GM08714 (cell line): Measurements from ENCODE around the gene SHROOM3.

Source experiments
- H3K4me3 ChIP-seq: fragments of 200-500 bp; sonication (Bioruptor generic); 2 replicates; pipeline ENCODE4 v1.5.1; 2014; ENCODE audit warnings: mild to moderate bottlenecking, low read length, inconsistent platforms
- ZNF274 ChIP-seq: IDR thresholded peaks from 2 replicates; pipeline ENCODE4 v1.6.1; 2012; ENCODE audit warnings: mild to moderate bottlenecking, low read depth, low read length

The SHROOM3 gene

DNA sequence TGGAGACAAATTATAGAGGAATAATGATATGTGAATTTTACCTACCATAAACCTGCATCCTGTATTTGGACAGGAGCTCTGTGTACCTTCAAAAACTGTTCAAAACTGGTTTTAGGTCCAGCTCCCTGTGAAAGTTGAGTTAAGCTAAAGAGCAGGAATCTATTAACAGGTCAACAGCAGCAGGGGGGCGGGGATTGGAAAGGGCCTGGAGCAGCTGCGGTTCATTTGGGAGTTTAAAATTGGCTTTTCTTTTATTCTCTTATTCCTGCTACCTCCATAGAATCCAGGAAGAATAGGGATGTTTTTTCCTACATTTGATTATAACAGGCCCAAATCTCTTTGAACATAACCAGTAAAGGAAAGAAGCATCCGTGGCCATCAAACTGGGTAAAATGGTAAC, 23.8 kb downstream of the SHROOM3 start:
- no peak overlapping the region for H3K4me3 ChIP-seq
- TF ChIP-seq ZNF274 = no peak

DNA sequence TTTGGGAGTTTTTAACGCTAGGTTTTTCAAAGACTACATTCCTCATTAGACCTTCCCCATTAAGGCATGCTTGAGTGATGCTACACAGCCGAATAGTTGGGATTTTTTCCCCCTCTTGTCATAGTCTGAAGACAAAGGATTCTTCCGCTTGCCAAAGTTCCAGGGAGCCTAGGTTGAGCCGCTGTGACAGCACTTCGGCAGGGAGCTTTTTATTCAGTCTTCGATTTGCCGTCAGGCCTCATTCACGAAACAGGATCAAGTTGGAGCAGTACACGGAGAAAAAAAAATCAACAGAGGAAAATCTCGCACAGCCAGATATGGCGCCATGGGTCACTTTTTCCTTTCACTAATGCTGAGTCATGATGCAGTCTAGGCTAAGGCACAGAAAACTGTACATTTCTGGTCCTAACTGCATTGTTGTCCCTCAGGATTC, 24.3 kb downstream of the SHROOM3 start:
- TF ChIP-seq ZNF274 = no peak

DNA sequence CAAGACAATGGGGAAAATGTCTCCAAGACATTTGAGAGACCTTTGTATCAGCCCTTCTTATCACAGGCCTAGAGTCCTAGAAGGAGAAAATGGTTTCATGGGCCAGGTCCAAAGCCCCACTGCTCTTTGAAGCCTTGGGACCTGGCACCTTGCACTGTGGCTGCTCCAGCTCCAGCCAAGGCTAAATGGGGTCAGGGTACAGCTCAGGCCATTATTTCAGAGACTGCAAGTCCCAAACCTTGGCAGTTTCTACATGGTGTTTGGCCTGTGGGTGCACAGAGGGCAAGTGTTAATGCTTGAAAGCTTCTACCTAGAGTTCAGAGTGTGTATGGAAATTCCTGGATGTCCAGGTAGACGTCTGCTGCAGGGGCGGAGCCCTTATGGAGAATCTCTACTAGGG, 28.5 kb downstream of the SHROOM3 start:
- no peak overlapping the region for H3K4me3 ChIP-seq
- TF ChIP-seq ZNF274 = no peak

More for the DNA sequence above, 24.3 kb downstream of the SHROOM3 start:
- H3K4me3 ChIP-seq = no peak overlapping the region

DNA sequence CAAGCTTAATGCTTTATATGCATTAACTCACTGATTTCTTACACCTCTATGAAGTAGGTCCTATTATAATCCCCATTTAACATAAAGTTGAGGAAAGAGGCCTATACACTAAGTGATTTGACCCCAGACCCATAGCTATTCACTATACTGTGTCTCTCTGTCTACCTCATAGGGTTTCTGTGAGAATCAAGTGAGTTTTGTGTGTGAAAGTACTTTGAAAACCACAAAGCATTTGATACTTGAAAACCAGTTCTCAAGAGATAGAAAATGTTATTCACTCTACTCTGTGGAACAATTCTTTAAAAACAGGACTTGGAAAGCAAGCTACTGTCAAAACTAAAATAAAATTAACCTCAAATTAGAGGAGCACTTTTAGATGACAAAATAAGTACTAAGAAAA, 35.0 kb downstream of the SHROOM3 start:
- no peak for TF ChIP-seq ZNF274
- no peak overlapping the region for H3K4me3 ChIP-seq

DNA sequence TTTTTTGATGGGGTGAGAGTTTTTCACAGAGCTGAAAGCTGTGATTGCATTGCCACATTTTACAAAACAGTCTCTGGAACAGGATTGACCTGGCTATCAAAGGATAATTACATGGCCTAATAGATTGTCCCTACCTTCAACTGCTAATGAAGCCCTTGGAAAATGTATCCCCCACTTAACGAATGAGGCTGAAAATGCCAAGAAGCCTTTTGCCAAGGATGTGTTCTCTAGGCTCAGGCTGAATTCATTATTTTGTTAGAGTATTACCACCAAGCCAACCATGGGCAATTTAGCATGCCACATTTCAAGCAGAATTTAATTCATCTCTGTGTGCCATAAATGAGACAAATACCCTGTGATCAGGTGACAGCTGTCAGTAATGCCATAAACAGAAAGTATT, 35.5 kb downstream of the SHROOM3 start:
- H3K4me3 ChIP-seq = no peak overlapping the region
- TF ChIP-seq ZNF274 = no peak

DNA sequence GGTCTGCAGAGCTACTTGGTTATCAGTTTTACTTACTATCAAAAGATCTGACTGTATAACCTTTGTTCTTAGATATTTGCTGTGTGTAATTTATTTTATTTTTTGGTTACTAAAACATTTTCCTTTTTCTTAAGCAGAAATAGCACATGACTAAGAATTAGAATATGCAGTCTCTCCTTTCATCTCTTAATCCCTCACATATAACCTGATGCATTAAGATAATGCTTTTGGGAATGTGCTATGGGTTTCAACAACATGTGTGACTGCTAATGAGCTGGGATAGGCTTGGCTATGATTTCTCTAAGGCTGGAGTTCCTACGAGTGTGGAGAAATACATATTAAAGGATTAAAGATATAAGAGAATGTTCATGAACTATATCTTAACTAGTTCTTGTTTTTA, 41.5 kb downstream of the SHROOM3 start:
- TF ChIP-seq ZNF274 = no peak
- H3K4me3 ChIP-seq = no peak overlapping the region

DNA sequence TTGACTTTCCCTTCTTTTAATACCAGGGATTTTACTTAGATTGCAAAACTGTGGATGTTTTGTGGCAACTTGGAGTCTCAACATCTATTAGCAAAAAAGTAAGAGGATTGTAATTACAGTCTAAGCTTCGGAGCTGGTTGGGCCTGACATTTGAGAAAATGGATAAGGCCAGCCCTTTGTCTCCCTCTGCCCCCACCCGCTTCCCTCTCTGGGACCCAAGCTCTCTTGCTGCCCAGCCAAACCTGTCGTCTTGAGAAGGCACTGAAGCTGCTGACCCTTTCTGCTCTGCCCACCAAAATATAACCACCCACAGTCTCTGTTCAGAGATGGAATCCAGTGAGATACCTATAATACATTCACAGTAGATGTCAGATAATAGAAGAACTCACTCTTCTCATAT, 49.6 kb downstream of the SHROOM3 start:
- TF ChIP-seq ZNF274 = no peak
- H3K4me3 ChIP-seq = no peak overlapping the region

DNA sequence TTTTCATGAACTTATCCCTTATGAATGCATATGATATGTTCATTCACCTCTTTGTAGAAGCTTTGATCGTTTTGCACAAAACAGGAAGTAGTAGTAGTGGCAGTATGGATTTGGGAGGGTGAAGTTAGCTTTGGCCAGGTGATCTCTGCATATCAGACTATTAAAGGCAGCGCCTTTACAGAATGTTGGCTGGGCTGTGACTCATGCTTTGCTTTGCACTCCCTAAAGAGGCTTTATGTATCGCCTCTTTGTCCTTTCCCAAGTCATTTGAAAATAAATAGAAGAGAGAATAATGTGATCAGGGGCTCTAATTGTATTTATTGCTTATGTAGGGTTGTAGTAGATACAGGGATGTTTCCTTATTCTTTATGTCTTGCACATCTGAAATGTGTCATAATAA, 50.4 kb downstream of the SHROOM3 start:
- H3K4me3 ChIP-seq = no peak overlapping the region
- TF ChIP-seq ZNF274 = no peak

DNA sequence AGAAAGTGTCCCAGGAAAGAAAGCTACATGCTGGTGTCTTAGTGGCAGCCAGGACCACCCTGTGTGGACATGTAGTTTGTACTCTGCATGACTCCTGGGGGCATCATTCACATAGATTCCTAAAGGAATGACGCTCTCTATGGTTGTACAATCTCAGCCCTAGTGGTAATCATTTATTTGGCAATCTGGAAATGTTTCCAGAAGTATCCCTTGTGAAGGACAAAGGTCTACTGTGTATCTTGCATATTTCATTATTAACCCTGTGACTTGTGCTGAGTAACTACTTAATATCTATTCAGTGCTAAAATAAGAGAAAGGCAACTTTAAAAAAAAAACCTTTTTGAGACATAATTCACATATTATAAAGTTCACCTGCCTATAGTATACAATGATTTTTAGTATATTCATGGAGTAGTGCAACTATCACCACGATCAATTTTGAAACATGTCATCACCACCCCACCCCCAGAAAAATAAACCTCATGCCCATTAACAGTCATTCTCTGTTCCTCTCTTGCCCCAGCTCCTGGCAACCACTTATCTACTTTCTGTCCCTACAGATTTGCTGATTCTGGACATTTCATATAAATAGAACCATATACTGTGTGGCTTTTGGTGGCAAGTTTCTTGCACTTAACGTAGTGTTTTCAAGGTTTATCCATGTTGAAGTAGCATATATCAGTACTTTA, 51.7 kb downstream of the SHROOM3 start:
- TF ChIP-seq ZNF274 = no peak
- no peak overlapping the region for H3K4me3 ChIP-seq

DNA sequence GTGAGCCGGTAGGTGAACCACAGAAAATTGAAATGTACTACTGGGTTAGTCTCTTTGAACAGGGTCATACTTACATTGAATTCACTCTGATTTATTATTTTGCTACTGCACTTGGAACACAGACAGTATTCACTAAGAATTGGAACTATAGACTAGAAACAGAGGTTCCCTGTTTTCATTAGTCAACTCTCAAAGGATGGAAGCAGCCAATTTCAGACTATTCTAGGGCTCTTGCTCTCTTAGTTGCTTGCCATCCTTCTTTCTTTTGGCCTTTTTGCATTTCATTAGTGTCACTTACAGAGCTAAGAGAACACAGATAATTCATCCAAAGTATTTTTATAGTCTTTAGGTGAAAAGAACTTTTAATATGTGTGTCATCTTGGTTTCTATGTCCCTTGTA, 52.6 kb downstream of the SHROOM3 start:
- no peak overlapping the region for H3K4me3 ChIP-seq
- no peak for TF ChIP-seq ZNF274

DNA sequence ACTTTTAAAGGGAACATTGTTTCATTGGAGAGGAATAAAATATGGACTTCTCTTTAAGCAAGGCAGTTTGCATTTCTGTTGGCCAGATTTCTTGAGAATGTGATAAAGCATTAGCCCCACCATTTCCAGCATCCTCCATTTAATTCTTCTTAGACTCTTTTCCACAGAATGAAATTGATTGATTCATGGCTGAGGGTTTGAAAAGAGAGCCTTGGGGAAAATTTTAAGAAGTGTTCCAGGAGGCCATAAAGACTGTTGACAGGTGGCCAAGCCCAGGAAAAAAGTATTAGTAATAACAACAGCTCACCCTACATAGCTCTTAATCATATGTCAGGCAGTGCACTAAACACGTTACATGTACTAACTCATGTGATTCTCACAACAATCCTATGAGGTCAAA, 53.4 kb downstream of the SHROOM3 start:
- no peak for TF ChIP-seq ZNF274
- no peak overlapping the region for H3K4me3 ChIP-seq

DNA sequence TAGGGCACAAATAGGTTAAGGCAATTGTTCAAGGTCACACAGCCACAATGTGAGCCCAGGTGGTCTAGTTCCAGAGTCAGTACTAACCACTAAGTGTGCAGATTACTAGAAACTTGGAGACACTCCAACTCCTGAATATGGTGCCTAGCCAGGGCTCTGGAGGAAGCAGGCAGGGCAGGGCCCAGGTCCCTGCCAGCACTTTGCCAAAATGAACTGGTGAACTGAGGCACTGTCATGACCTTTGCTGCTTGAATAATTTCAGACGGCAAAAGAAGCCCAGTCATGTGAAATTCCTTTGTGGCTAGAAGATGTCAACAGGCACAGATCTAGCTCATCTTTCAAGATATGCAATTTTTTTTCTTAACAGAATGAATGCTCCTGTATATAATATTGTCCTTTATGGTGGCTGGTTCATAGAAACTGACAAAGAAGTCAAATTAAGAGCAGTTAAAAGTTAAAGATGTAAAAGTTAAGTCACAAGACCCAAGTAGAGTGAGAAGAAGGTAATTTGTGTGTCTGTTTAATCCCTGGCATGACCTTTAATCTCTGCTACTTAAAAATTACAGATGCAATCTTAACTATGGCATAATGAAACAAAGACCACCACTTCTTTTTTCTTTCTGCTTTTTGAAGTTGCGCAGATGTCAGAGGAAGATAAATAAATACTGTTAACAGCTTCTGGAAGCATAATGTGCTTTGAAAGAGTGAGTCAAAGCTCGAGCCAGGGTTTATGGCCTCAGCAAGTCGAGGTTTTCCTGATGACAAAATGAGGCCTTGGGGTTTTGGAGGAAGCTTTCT, 54.1 kb downstream of the SHROOM3 start:
- no peak overlapping the region for H3K4me3 ChIP-seq
- TF ChIP-seq ZNF274 = no peak

DNA sequence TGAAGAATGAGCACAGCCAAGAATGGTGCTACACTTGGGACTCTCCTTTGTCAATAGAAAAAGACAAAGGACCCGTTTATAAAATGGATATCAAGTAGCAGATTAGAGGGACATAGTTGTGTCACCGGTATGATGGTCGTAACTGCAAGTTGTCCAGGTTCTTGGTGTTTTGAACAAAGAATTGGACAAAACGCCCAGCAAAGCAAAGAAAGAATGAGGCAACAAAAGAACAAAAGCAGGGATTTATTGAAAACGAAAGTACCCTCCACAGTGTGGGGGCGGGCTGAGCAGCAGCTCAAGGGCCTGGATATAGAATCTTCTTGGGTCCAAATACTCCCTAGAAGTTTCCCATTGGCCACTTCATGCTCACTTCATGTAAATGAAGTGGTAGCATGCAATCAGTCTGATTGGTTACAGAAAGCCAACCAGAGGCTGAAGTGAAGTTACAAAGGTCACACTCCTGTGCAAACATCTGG, 54.7 kb downstream of the SHROOM3 start:
- H3K4me3 ChIP-seq = no peak overlapping the region
- no peak for TF ChIP-seq ZNF274

DNA sequence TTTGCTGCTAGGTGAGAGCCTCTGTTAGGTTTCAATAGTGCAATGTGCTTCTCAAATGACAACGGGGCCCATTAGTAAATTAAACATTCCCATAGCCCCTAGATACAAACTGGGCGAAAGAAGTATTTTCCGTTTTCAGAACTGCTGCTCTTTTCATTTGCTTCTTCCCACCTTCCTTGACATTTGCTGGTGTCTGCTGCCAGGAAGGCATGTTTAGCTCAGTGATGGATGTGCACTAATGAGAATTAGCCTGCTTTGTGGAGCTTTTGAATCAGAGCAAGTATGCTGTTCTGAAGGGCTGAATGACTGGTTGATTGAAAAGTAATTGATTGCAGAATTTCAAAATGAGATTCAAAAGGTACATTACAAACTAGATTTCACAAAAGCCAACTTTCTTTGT, 57.0 kb downstream of the SHROOM3 start:
- TF ChIP-seq ZNF274 = no peak

DNA sequence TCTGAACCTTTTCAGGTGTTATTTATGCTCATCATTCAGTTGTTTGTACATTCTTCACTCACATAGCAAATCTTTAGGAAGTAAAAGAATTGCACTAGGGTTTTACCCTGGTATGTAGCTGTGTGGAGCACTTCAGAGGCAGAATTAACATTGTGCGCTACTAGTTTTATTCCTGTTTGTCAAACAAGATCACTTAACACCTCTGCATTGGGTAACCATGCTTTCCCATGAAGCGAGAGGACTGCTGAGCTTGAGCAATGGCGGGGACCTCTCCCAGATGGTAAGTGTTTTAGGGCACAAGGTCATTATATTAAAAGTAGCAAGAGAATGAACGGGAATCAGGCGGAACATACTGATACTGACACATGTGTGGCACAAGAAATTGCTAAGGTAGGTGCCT, 59.2 kb downstream of the SHROOM3 start:
- no peak for TF ChIP-seq ZNF274

More for the DNA sequence above, 57.0 kb downstream of the SHROOM3 start:
- H3K4me3 ChIP-seq = no peak overlapping the region

More for the DNA sequence above, 59.2 kb downstream of the SHROOM3 start:
- H3K4me3 ChIP-seq = no peak overlapping the region
